HG02571 (cell line): ENCODE results near the gene CRTC1.
A peak's percentile ranks its signal among the peaks of the same experiment; 100 is the strongest.

ENCODE experiments used
- ATAC-seq: cut with Tn5 transposase; IDR thresholded peaks from one replicate; pipeline ENCODE4 v1.9.1; 2021; ENCODE audit warnings: mild to moderate bottlenecking, moderate library complexity; ENCODE audit not compliant: unreplicated experiment

The CRTC1 gene

GRCh38 chr19:18698321-18699167, 15.1 kb downstream of the CRTC1 start:
- ATAC-seq, result no peak

GRCh38 chr19:18699403-18700054, 16.0 kb downstream of the CRTC1 start:
- no peak for ATAC-seq

- ATAC-seq, result peak; percentile 84
Observed at GRCh38 chr19:18700501-18701249, 17.2 kb downstream of the CRTC1 start.

GRCh38 chr19:18701250-18701608, 17.7 kb downstream of the CRTC1 start:
- ATAC-seq, result peak; percentile 14

GRCh38 chr19:18704054-18704453, 20.6 kb downstream of the CRTC1 start:
- no peak for ATAC-seq

GRCh38 chr19:18704971-18705370, 21.5 kb downstream of the CRTC1 start:
- ATAC-seq, result no peak

- no peak for ATAC-seq
Observed at GRCh38 chr19:18708452-18709231, 25.2 kb downstream of the CRTC1 start.

- ATAC-seq, result no peak
Observed at GRCh38 chr19:18709546-18709945, 26.1 kb downstream of the CRTC1 start.

- ATAC-seq, result no peak
Observed at GRCh38 chr19:18710186-18710585, 26.7 kb downstream of the CRTC1 start.

GRCh38 chr19:18710996-18711751, 27.7 kb downstream of the CRTC1 start:
- no peak for ATAC-seq

GRCh38 chr19:18711893-18712292, 28.4 kb downstream of the CRTC1 start:
- ATAC-seq, result no peak

- ATAC-seq, result no peak
Observed at GRCh38 chr19:18712981-18713380, 29.5 kb downstream of the CRTC1 start.

- no peak for ATAC-seq
Observed at GRCh38 chr19:18713550-18714117, 30.2 kb downstream of the CRTC1 start.

- no peak for ATAC-seq
Observed at GRCh38 chr19:18715416-18715815, 31.9 kb downstream of the CRTC1 start.

GRCh38 chr19:18716857-18717256, 33.4 kb downstream of the CRTC1 start:
- no peak for ATAC-seq

- ATAC-seq, result no peak
Observed at GRCh38 chr19:18717601-18718000, 34.1 kb downstream of the CRTC1 start.

GRCh38 chr19:18718015-18718526, 34.6 kb downstream of the CRTC1 start:
- ATAC-seq, result no peak

- ATAC-seq, result no peak
Observed at GRCh38 chr19:18718846-18719458, 35.5 kb downstream of the CRTC1 start.

GRCh38 chr19:18719541-18719940, 36.1 kb downstream of the CRTC1 start:
- ATAC-seq, result no peak
